HepG2 (cell line): ENCODE measurements around the gene ALS2CL. TPM values are rescaled to one million over a fixed set of nuclear protein-coding genes. Genes with fewer than 3 reads are reported as not detected.

Source experiments
- ATAC-seq: fragments of 200-7000 bp; cut with Tn5 transposase; 3 replicates; pipeline ENCODE4 v1.9.1; 2020; ENCODE audit warnings: mild to moderate bottlenecking, moderate library complexity
- BruUV-seq: library from RNA; stranded (reverse); fragments of 400-500 nt; replicated peaks from 2 replicates; lab custom pipeline; 2021; lab: Mats Ljungman, UMichigan
- CTCF ChIA-PET: fragments of 300-600 bp; formaldehyde crosslinking; extraction: SDS; loops from one replicate; lab custom pipeline; 2021; ENCODE audit warnings: low total read pairs, inconsistent platforms, low intra/inter-chr PET ratio; lab: Yijun Ruan, JAX
- POLR2A ChIA-PET: fragments of 350-600 bp; sonication (Branson Sonifier 250); formaldehyde crosslinking; loops from one replicate; lab custom pipeline; 2020; ENCODE audit warnings: antibody characterized with exemption, inconsistent platforms; lab: Yijun Ruan, JAX
- DNase-seq: peaks from one replicate; pipeline ENCODE4 v3.0.0-alpha.2; 2015; ENCODE audit warnings: low spot score
- FAIRE-seq: peaks from 3 replicates; lab custom pipeline; 2011; peaks lifted over from hg19 to GRCh38; lab: Jason Lieb, UNC
- H2AFZ ChIP-seq: one replicate; pipeline ENCODE4 v1.6.1; 2011; ENCODE audit warnings: low read length, inconsistent platforms
- H3K27ac ChIP-seq: fragments of 300-600 bp; 3 replicates; pipeline ENCODE4 v1.8.0; 2011; ENCODE audit warnings: mixed run types, mild to moderate bottlenecking, mixed read lengths, low read length, inconsistent platforms; ENCODE audit not compliant: insufficient read depth; ENCODE audit errors: extremely low read length
- H3K27me3 ChIP-seq, 2 experiments: fragments of 200-600 bp in 1 of 2; 2 replicates in 1 of 2; 3 replicates in 1 of 2; pipeline versions ENCODE4 v1.6.0 to v1.8.0; 2011; ENCODE audit warnings: low read length in 2 of 2, mild to moderate bottlenecking in 2 of 2, moderate library complexity in 2 of 2, inconsistent platforms in 1 of 2; ENCODE audit not compliant: insufficient read depth in 2 of 2, control insufficient read depth in 1 of 2
- H3K36me3 ChIP-seq, 2 experiments: fragments of 200-600 bp in 1 of 2; replicated peaks in 1 of 2; 2 replicates in 1 of 2; 3 replicates in 1 of 2; pipeline versions ENCODE4 v1.5.1 to v1.8.0; 2011; ENCODE audit warnings: low read length in 2 of 2, inconsistent platforms in 1 of 2; ENCODE audit not compliant: insufficient read depth in 2 of 2, control insufficient read depth in 1 of 2
- H3K4me1 ChIP-seq: 2 replicates; pipeline ENCODE4 v1.5.1; 2012; ENCODE audit warnings: low read length, inconsistent platforms; ENCODE audit not compliant: insufficient read depth
- H3K4me2 ChIP-seq: 2 replicates; pipeline ENCODE4 v1.6.0; 2011; ENCODE audit warnings: low read depth, low read length, inconsistent platforms
- H3K4me3 ChIP-seq, 3 experiments: fragments of 200-600 bp in 1 of 3; sonication (generic), shearing (Covaris generic) in 1 of 3; replicated peaks in 1 of 3; 2 replicates each; pipeline ENCODE4 v1.5.1; 2011 to 2016; ENCODE audit warnings: low read length in 3 of 3, inconsistent platforms in 2 of 3, low read depth in 2 of 3, mild to moderate bottlenecking in 2 of 3, control low read depth in 1 of 3, mixed read lengths in 1 of 3; ENCODE audit not compliant: insufficient read depth in 1 of 3
- H3K79me2 ChIP-seq: one replicate; pipeline ENCODE4 v1.6.1; 2011; ENCODE audit warnings: low read length, inconsistent platforms; ENCODE audit not compliant: insufficient read depth
- H3K9ac ChIP-seq: 2 replicates; pipeline ENCODE4 v1.6.0; 2011; ENCODE audit warnings: mild to moderate bottlenecking, low read depth, low read length, inconsistent platforms; ENCODE audit not compliant: insufficient read depth
- H3K9me3 ChIP-seq: 2 replicates; pipeline ENCODE4 v1.5.1; 2012; ENCODE audit warnings: mild to moderate bottlenecking, low read length
- H4K20me1 ChIP-seq: 2 replicates; pipeline ENCODE4 v1.6.0; 2011; ENCODE audit warnings: inconsistent platforms, mild to moderate bottlenecking, low read length, moderate library complexity; ENCODE audit not compliant: insufficient read depth
- FOXP1 ChIP-seq, 2 experiments: fragments of 450-650 bp in 1 of 2; IDR thresholded peaks; 2 replicates each; pipeline ENCODE4 v1.6.1; 2017 to 2018; ENCODE audit warnings: antibody characterized with exemption in 1 of 2
- HDAC1 ChIP-seq: sonication (generic); formaldehyde crosslinking; IDR thresholded peaks from 2 replicates; pipeline ENCODE4 v1.5.1; 2020; ENCODE audit warnings: mild to moderate bottlenecking, missing genetic modification reagents
- RCOR2 ChIP-seq: IDR thresholded peaks from 2 replicates; pipeline ENCODE4 v1.6.1; 2016; ENCODE audit warnings: missing biosample characterization, missing genetic modification reagents
- SIN3B ChIP-seq: fragments of 150-350 bp; IDR thresholded peaks from 2 replicates; pipeline ENCODE4 v1.6.1; 2014; ENCODE audit warnings: low read length
- SMAD3 ChIP-seq: sonication (generic); formaldehyde crosslinking; IDR thresholded peaks from 2 replicates; pipeline ENCODE4 v1.4.0; 2020; ENCODE audit warnings: missing genetic modification reagents
- SMARCE1 ChIP-seq: fragments of 450-650 bp; IDR thresholded peaks from 2 replicates; pipeline ENCODE4 v1.6.1; 2017; ENCODE audit warnings: borderline replicate concordance
- SOX6 ChIP-seq, 2 experiments: fragments of 450-650 bp in 1 of 2; sonication (generic) in 1 of 2; formaldehyde crosslinking in 1 of 2; IDR thresholded peaks; 2 replicates each; pipeline versions ENCODE4 v1.4.0 to v1.6.1; 2017 to 2020; ENCODE audit warnings: antibody characterized with exemption in 1 of 2, mild to moderate bottlenecking in 1 of 2, missing genetic modification reagents in 1 of 2
- SP5 ChIP-seq: IDR thresholded peaks from 2 replicates; pipeline ENCODE4 v1.6.1; 2016; ENCODE audit warnings: low read depth, borderline replicate concordance
- TEAD3 ChIP-seq: optimal IDR thresholded peaks from 2 replicates; pipeline ENCODE3; 2016; ENCODE audit warnings: borderline replicate concordance
- TP53 ChIP-seq: sonication (generic); formaldehyde crosslinking; conservative IDR thresholded peaks from 2 replicates; pipeline ENCODE4 v1.4.0; 2020; ENCODE audit warnings: missing genetic modification reagents
- ZNF20 ChIP-seq: sonication (generic); formaldehyde crosslinking; IDR thresholded peaks from 2 replicates; pipeline ENCODE4 v1.4.0; 2020; ENCODE audit warnings: mild to moderate bottlenecking, moderate library complexity, missing genetic modification reagents
- ZNF232 ChIP-seq: sonication (generic); formaldehyde crosslinking; IDR thresholded peaks from 2 replicates; pipeline ENCODE4 v1.4.0; 2020; ENCODE audit warnings: missing genetic modification reagents, borderline replicate concordance
- ZNF33B ChIP-seq: sonication (generic); formaldehyde crosslinking; IDR thresholded peaks from 2 replicates; pipeline ENCODE4 v1.5.1; 2020; ENCODE audit warnings: mild to moderate bottlenecking, missing genetic modification reagents
- ZNF510 ChIP-seq: sonication (generic); formaldehyde crosslinking; IDR thresholded peaks from 2 replicates; pipeline ENCODE4 v1.4.0; 2020; ENCODE audit warnings: low read depth, mild to moderate bottlenecking, missing genetic modification reagents
- ZNF644 ChIP-seq: IDR thresholded peaks from 2 replicates; pipeline ENCODE4 v1.6.1; 2016; ENCODE audit warnings: low read depth
- ZNF777 ChIP-seq: sonication (generic); formaldehyde crosslinking; IDR thresholded peaks from 2 replicates; pipeline ENCODE4 v1.4.0; 2020; ENCODE audit warnings: missing genetic modification reagents
- WGBS: methylation state at CpG from one replicate; pipeline ENCODE4 v1.1.6; 2017; ENCODE audit warnings: low lambda C conversion rate; 5-methylcytosine and 5-hydroxymethylcytosine counted together
- in situ Hi-C: cut with HindIII; loops from 2 replicates; pipeline ENCODE4 v1.10.0; 2017; ENCODE audit warnings: low pct_unique_long_range_greater_than_20kb; ENCODE audit not compliant: extremely low pct_ligation_motif_present
- intact Hi-C: fragments of 100-400 bp; cut with micrococcal nuclease; formaldehyde crosslinking; loops from one replicate; pipeline ENCODE4 v1.10.0; 2022; ENCODE audit not compliant: unreplicated experiment
- polyA plus RNA-seq, 8 experiments: library from polyadenylated mRNA; depleted of rRNA in 3 of 8; stranded (reverse) in 7 of 8; unstranded in 1 of 8; fragments of >200 nt; fragmentation: Illumina TruSeq in 4 of 8; extraction: Trizol in 4 of 8; gene quantifications; 2 replicates each; pipeline versions ENCODE4 v1.2.1 to v1.2.3, GENCODE V29; 2011 to 2016; ENCODE audit warnings: low read depth in 4 of 8, missing spikeins in 1 of 8, mixed read lengths in 1 of 8; ENCODE audit not compliant: insufficient read depth in 1 of 8
- total RNA-seq, 5 experiments: library from RNA; depleted of rRNA; stranded (reverse); fragments of >200 nt; fragmentation: Illumina TruSeq; extraction: Trizol; gene quantifications; 2 replicates each; pipeline ENCODE4 v1.2.3, GENCODE V29; 2016; ENCODE audit warnings: low read depth in 1 of 5
- TF ChIP-seq, protein P1 (sequence below): sonication (generic); formaldehyde crosslinking; conservative IDR thresholded peaks from 2 replicates; pipeline ENCODE4 v1.5.0; 2020; ENCODE audit warnings: missing genetic modification reagents
- TF ChIP-seq, protein P2 (sequence below): IDR thresholded peaks from 2 replicates; pipeline ENCODE4 v1.6.1; 2016; ENCODE audit warnings: low read depth, control low read depth
- TF ChIP-seq, protein P3 (sequence below): sonication (generic); formaldehyde crosslinking; IDR thresholded peaks from 2 replicates; pipeline ENCODE4 v1.5.0; 2020; ENCODE audit warnings: mild to moderate bottlenecking, low read depth, missing genetic modification reagents, borderline replicate concordance

ALS2CL gene
- total and polyA plus RNA-seq, 2 of the 13 experiments (the other 11 are each of a cell fraction or from before 2014, with no cell fraction given) = not detected

DNA sequence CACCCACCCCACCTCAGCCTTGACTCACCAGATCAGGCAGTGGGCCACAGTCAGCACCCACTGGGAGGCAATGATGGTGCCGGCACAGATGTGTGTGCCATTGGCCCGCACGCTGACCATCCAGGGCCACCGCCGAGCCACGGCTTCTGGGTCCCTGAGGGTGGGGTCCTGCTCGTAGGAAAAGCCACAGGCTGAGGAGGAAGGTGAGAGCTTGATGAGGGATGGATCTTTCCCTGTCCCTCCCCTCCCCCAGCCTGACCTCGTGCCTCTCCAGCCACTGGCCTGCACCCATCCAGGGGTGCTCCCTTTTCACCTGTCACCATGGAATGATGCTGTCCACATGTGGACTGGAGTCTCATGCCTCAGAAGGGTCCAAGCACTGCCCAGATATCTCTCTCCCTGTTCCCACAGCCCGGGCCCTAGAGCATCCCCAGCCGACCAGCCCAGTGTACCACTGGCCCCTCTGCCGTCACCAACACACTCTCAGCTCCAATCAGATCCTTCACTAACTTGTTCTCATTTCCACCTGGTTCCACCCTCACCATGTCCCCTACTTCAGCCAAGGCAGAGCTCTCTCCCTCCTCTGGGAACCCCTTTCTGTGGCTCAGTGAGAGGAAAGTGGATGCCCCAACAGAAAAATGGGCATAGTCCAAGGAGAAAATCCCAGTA is 22.2 kb upstream of the ALS2CL start:
- 43% methylated on average over 8 of the region's 11 CpGs for WGBS
- Histone ChIP-seq H4K20me1 (no peaks in the 10 kb centered on the region), H3K9me3 (no peaks in the 10 kb centered on the region), H3K4me2 (no peak overlapping the region), H3K36me3 (no peaks in the 10 kb centered on the region), H3K79me2 (no peaks in the 10 kb centered on the region), H3K4me3 (no peak overlapping the region), H3K4me1 (peaks cover 11% of the 10 kb centered on the region), H2AFZ (no peak overlapping the region), H3K9ac (no peak overlapping the region), H3K27ac (no peak overlapping the region), H3K27me3 (peaks cover 4 to 5% of the 10 kb centered on the region in 2 experiments; a peak in 3 of 5 replicates)
- no TSS peak for BruUV-seq
- TF ChIP-seq HDAC1 (CRISPR knock-in tag) = no peak
- TF ChIP-seq ZNF644 (CRISPR knock-in tag) = no peak
- TF ChIP-seq SIN3B = no peak
- TF ChIP-seq, protein P1, sequence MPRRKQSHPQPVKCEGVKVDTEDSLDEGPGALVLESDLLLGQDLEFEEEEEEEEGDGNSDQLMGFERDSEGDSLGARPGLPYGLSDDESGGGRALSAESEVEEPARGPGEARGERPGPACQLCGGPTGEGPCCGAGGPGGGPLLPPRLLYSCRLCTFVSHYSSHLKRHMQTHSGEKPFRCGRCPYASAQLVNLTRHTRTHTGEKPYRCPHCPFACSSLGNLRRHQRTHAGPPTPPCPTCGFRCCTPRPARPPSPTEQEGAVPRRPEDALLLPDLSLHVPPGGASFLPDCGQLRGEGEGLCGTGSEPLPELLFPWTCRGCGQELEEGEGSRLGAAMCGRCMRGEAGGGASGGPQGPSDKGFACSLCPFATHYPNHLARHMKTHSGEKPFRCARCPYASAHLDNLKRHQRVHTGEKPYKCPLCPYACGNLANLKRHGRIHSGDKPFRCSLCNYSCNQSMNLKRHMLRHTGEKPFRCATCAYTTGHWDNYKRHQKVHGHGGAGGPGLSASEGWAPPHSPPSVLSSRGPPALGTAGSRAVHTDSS = no peak
- TF ChIP-seq SMAD3 (CRISPR knock-in tag) = no peak
- TF ChIP-seq SP5 (CRISPR knock-in tag) = no peak
- no peak for TF ChIP-seq TEAD3
- TF ChIP-seq, protein P2, sequence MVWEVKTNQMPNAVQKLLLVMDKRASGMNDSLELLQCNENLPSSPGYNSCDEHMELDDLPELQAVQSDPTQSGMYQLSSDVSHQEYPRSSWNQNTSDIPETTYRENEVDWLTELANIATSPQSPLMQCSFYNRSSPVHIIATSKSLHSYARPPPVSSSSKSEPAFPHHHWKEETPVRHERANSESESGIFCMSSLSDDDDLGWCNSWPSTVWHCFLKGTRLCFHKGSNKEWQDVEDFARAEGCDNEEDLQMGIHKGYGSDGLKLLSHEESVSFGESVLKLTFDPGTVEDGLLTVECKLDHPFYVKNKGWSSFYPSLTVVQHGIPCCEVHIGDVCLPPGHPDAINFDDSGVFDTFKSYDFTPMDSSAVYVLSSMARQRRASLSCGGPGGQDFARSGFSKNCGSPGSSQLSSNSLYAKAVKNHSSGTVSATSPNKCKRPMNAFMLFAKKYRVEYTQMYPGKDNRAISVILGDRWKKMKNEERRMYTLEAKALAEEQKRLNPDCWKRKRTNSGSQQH (CRISPR knock-in tag) = no peak
- TF ChIP-seq, protein P3, sequence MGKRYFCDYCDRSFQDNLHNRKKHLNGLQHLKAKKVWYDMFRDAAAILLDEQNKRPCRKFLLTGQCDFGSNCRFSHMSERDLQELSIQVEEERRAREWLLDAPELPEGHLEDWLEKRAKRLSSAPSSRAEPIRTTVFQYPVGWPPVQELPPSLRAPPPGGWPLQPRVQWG (CRISPR knock-in tag) = no peak
- TF ChIP-seq SOX6 (IDR thresholded peaks at IDR 0.05) = no peak
- no peak for TF ChIP-seq SOX6 (CRISPR knock-in tag; IDR thresholded peaks at IDR 0.05)
- TF ChIP-seq SMARCE1 = no peak
- TF ChIP-seq ZNF777 (CRISPR knock-in tag) = no peak
- TF ChIP-seq FOXP1 (IDR thresholded peaks at IDR 0.05) = no peak
- no peak for TF ChIP-seq FOXP1 (CRISPR knock-in tag; IDR thresholded peaks at IDR 0.05)
- TF ChIP-seq ZNF232 (CRISPR knock-in tag) = no peak
- no peak for TF ChIP-seq RCOR2 (CRISPR knock-in tag)
- no peak for TF ChIP-seq ZNF510
- no peak for TF ChIP-seq ZNF33B (CRISPR knock-in tag)
- no peak for TF ChIP-seq ZNF20 (CRISPR knock-in tag)
- no peak for TF ChIP-seq TP53
- POLR2A ChIA-PET = no interaction called here
- ATAC-seq = no peak
- intact Hi-C loops (no loop called here), in situ Hi-C loops (no loop called here)
- CTCF ChIA-PET = no interaction called here
- no peak for DNase-seq
- FAIRE-seq = no peak
